ENCODE results near the gene FAM222B. TPM values are rescaled to one million over a fixed set of nuclear protein-coding genes. Genes with fewer than 3 reads are reported as not detected.

The FAM222B gene
- total RNA-seq, 1 experiment from 2014 or later = 37.7 TPM

GRCh38 chr17:28747051-28747691 lies 95.4 kb downstream of the FAM222B start:
- peak overlapping the region; percentile 91 for H3K27ac Mint-ChIP-seq (ENCODE audit: unreplicated experiment)
- CTCF ChIA-PET = interaction anchor here (0.6 to 9.1 kb wide), 8 partner anchors 12 to 370 kb away, joined by 3 to 228 read pairs (median 4); partner anchors contain the start of genes NEK8, PHF12 and TLCD1
- H3K27me3 Mint-ChIP-seq (ENCODE audit: unreplicated experiment) = no peaks in the 10 kb centered on the region
- H3K4me3 Mint-ChIP-seq (ENCODE audit: low read depth, unreplicated experiment) = peak overlapping the region; percentile 81
- intact Hi-C loops (cut with micrococcal nuclease; ENCODE audit: unreplicated experiment) = no loop called here
- H3K4me1 Mint-ChIP-seq (ENCODE audit: low read depth, unreplicated experiment) = peaks cover 43% of the 10 kb centered on the region
- H3K36me3 Mint-ChIP-seq (ENCODE audit: insufficient read depth, unreplicated experiment) = peaks cover 98% of the 10 kb centered on the region
- DNase-seq = peak; percentile 85
- no peak for TF ChIP-seq CTCF (IDR thresholded peaks at IDR 0.05; ENCODE audit: unreplicated experiment)
- H3K9me3 Mint-ChIP-seq (ENCODE audit: low read depth, unreplicated experiment) = no peaks in the 10 kb centered on the region
- no TSS peak for BruUV-seq (replicated peaks)

DNA sequence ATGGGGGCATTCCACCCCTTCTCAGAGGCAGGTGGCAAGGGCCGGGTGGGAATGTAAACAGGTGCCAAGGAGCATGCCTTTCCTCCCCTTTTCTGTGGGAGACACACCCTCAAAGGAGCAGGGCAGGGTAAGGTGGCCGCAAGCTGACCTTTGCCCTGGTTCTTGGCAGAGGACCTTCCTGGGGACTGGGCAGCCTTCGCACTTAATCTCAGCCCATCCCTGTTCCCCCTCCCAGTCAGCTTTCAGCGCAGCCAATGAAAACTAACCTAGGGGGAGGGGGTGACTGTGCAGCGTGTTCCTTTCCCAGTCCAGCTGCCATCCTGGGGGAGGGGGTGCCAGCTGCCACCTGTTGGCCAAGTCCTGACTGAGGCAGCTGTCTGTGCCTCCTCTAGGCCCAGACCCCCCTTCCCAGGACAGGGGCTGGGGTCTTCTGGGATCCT lies 96.0 kb downstream of the FAM222B start:
- no peaks in the 10 kb centered on the region for H3K9me3 Mint-ChIP-seq (ENCODE audit: low read depth, unreplicated experiment)
- BruUV-seq (replicated peaks) = no TSS peak
- H3K36me3 Mint-ChIP-seq (ENCODE audit: insufficient read depth, unreplicated experiment) = peaks cover 98% of the 10 kb centered on the region
- H3K27ac Mint-ChIP-seq (ENCODE audit: unreplicated experiment) = peak overlapping the region; percentile 91
- H3K27me3 Mint-ChIP-seq (ENCODE audit: unreplicated experiment) = no peaks in the 10 kb centered on the region
- TF ChIP-seq CTCF (IDR thresholded peaks at IDR 0.05; ENCODE audit: unreplicated experiment) = no peak
- peak overlapping the region; percentile 81 for H3K4me3 Mint-ChIP-seq (ENCODE audit: low read depth, unreplicated experiment)
- peak; percentile 92 for DNase-seq
- CTCF ChIA-PET = interaction anchor here (0.6 to 9.1 kb wide), 8 partner anchors 11 to 371 kb away, joined by 3 to 228 read pairs (median 4); partner anchors contain the start of genes NEK8, PHF12 and TLCD1
- intact Hi-C loops (cut with micrococcal nuclease; ENCODE audit: unreplicated experiment) = no loop called here
- peaks cover 46% of the 10 kb centered on the region for H3K4me1 Mint-ChIP-seq (ENCODE audit: low read depth, unreplicated experiment)

DNA sequence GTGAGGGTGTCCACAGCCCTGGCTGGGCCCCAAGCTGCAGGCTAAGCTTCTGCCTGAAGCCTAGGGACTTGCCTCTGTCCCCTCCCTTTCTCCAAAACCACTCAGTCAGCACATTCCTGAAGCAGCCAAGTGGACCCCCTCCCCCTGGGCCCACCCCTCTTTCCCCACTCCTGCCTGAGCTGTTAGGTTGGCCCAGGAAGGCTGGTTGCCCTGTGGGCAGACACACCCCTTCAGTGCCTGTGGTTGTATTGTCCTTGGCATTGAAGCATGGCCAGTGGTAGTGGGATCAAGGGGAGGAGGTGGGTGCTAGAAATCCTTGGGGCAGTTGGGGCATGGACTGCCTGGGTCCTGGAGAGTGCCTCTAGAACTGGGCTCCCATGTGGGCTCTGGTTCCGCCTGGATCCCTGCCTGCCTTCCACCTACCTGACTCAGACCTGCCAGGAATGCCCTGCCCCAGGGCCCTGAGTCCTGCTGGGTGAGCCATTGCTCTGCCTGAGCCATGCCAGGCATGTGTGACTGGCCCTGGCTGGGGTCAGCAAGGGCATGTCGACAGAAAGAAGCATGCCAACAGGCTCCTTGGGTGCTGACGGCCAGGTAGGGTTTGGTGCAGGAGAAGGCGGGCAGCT lies 96.7 kb downstream of the FAM222B start:
- TF ChIP-seq CTCF (IDR thresholded peaks at IDR 0.05; ENCODE audit: unreplicated experiment) = no peak
- DNase-seq = peak; percentile 69
- no peaks in the 10 kb centered on the region for H3K9me3 Mint-ChIP-seq (ENCODE audit: low read depth, unreplicated experiment)
- peaks cover 46% of the 10 kb centered on the region for H3K4me1 Mint-ChIP-seq (ENCODE audit: low read depth, unreplicated experiment)
- intact Hi-C loops (cut with micrococcal nuclease; ENCODE audit: unreplicated experiment) = no loop called here
- peak overlapping the region; percentile 81 for H3K4me3 Mint-ChIP-seq (ENCODE audit: low read depth, unreplicated experiment)
- no TSS peak for BruUV-seq (replicated peaks)
- CTCF ChIA-PET = interaction anchor here (0.8 to 9.1 kb wide), 8 partner anchors 10 to 371 kb away, joined by 3 to 228 read pairs (median 3); partner anchors contain the start of genes NEK8, RPL23A and TLCD1
- peaks cover 93% of the 10 kb centered on the region for H3K36me3 Mint-ChIP-seq (ENCODE audit: insufficient read depth, unreplicated experiment)
- H3K27me3 Mint-ChIP-seq (ENCODE audit: unreplicated experiment) = no peaks in the 10 kb centered on the region
- H3K27ac Mint-ChIP-seq (ENCODE audit: unreplicated experiment) = peak overlapping the region; percentile 91

DNA sequence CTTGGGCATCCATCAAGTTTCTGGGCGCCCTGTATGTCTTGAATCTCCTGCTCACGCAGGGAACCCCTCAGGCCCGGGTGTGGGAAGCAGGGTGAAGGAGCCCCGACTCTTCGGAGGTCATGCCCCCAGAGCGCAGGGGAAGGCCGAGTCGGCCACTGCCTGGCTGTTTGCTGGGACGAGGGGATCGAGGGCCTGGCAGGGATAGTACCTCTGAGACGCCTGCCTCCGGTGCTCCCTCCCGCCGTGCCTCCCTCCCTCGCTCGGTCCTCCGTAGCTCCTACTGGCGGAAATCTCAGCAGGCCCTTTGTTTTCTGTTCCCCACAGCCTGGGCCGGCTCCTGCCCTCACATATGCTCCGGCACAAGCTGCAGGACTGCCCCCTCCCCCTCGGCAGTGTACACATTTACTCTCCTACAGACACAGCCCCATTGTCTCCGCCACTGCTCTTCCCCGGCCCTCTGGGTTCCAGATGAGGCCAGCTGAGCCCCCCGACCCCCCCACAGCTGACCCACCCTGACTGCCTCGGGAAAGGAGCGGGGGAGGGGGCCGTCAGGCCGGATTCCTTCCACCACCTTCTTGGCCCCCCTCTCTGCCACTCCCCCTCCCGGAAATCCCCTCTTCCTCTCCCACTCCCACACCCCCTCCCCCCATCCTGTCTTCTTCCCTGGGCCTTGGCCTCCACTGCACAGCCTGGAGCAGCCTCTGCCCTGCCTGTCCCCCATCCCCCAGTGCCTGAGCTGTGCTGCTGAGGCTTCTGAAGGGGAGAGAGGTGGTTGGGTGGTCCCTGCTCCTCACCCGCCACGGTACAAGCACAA lies 97.4 kb downstream of the FAM222B start:
- CTCF ChIA-PET = interaction anchor here (1.1 to 9.1 kb wide), 3 partner anchors 15 to 26 kb away, joined by 3 to 228 read pairs (median 3); partner anchors contain the start of genes NEK8, RPL23A and TLCD1
- Mint-ChIP-seq H3K27ac (ENCODE audit: unreplicated experiment) (peak overlapping the region; percentile 91), H3K4me3 (ENCODE audit: low read depth, unreplicated experiment) (peak overlapping the region; percentile 81), H3K36me3 (ENCODE audit: insufficient read depth, unreplicated experiment) (peaks cover 87% of the 10 kb centered on the region), H3K4me1 (ENCODE audit: low read depth, unreplicated experiment) (peaks cover 46% of the 10 kb centered on the region), H3K9me3 (ENCODE audit: low read depth, unreplicated experiment) (no peaks in the 10 kb centered on the region), H3K27me3 (ENCODE audit: unreplicated experiment) (no peaks in the 10 kb centered on the region)
- BruUV-seq (replicated peaks) = no TSS peak
- peak; percentile 69 for DNase-seq
- intact Hi-C loops (cut with micrococcal nuclease; ENCODE audit: unreplicated experiment) = no loop called here
- TF ChIP-seq CTCF (IDR thresholded peaks at IDR 0.05; ENCODE audit: unreplicated experiment) = no peak

All from Calu3 (cell line).